H1 (cell line): ENCODE data around the gene STAT1. TPM values are rescaled to one million over a fixed set of nuclear protein-coding genes. Genes with fewer than 3 reads are reported as not detected.

ENCODE experiments used
- CTCF ChIA-PET: fragments of 300-600 bp; sonication (Branson Sonifier 250); formaldehyde crosslinking; loops from one replicate; lab custom pipeline; 2021; ENCODE audit not compliant: partially characterized antibody; lab: Charles Lee
- POLR2A ChIA-PET: fragments of 300-600 bp; sonication (Branson Sonifier 250); formaldehyde crosslinking; loops from one replicate; lab custom pipeline; 2021; ENCODE audit warnings: inconsistent platforms; ENCODE audit not compliant: partially characterized antibody; lab: Charles Lee
- DNase-seq, 2 experiments: peaks; one replicate each; pipeline versions ENCODE4 v3.0.0 to v3.0.0-alpha.2; 2010 to 2022; ENCODE audit warnings: low spot score in 2 of 2, low read depth in 1 of 2, mixed read lengths in 1 of 2
- FAIRE-seq: peaks from 2 replicates; lab custom pipeline; 2011; peaks lifted over from hg19 to GRCh38; lab: Jason Lieb, UNC
- H2AFZ ChIP-seq: 2 replicates; pipeline ENCODE4 v1.8.1; 2012; ENCODE audit warnings: low read length, inconsistent platforms
- H2AK5ac ChIP-seq: 2 replicates; pipeline ENCODE4 v1.6.1; 2013; ENCODE audit warnings: low read depth, low read length
- H2BK120ac ChIP-seq: replicated peaks from 2 replicates; pipeline ENCODE3; 2013; ENCODE audit warnings: low read depth, low read length, inconsistent platforms
- H2BK12ac ChIP-seq: 2 replicates; pipeline ENCODE4 v1.6.1; 2013; ENCODE audit warnings: low read depth, low read length
- H2BK15ac ChIP-seq: 2 replicates; pipeline ENCODE4 v1.6.1; 2013; ENCODE audit warnings: low read length
- H2BK20ac ChIP-seq: 2 replicates; pipeline ENCODE4 v1.6.1; 2013; ENCODE audit warnings: low read length
- H2BK5ac ChIP-seq: 2 replicates; pipeline ENCODE4 v1.6.1; 2013; ENCODE audit warnings: low read depth, low read length
- H3K14ac ChIP-seq: 2 replicates; pipeline ENCODE4 v1.6.1; 2013; ENCODE audit warnings: inconsistent platforms; ENCODE audit not compliant: insufficient read length
- H3K18ac ChIP-seq: 2 replicates; pipeline ENCODE4 v1.6.1; 2013; ENCODE audit warnings: low read length; ENCODE audit errors: extremely low read depth
- H3K23ac ChIP-seq: 2 replicates; pipeline ENCODE4 v1.6.1; 2013; ENCODE audit warnings: inconsistent platforms; ENCODE audit not compliant: insufficient read length
- H3K23me2 ChIP-seq: 2 replicates; pipeline ENCODE4 v1.6.1; 2013; ENCODE audit warnings: low read depth, low read length
- H3K27ac ChIP-seq: 2 replicates; pipeline ENCODE4 v1.6.1; 2011; ENCODE audit warnings: low read depth, low read length, inconsistent platforms
- H3K27me3 ChIP-seq, 4 experiments: replicated peaks in 1 of 4; 1 replicate in 1 of 4; 2 replicates in 3 of 4; pipeline versions ENCODE4 v1.6.1 to v1.8.1; 2011 to 2013; ENCODE audit warnings: low read length in 3 of 4, mild to moderate bottlenecking in 3 of 4, inconsistent platforms in 2 of 4, mixed read lengths in 2 of 4, moderate library complexity in 1 of 4; ENCODE audit not compliant: control insufficient read depth in 3 of 4, insufficient read depth in 3 of 4; ENCODE audit errors: extremely low read depth in 1 of 4
- H3K36me3 ChIP-seq, 4 experiments: 2 replicates each; pipeline versions ENCODE4 v1.6.1 to v1.8.1; 2011 to 2013; ENCODE audit warnings: mild to moderate bottlenecking in 4 of 4, low read length in 3 of 4, moderate library complexity in 2 of 4, control low read depth in 1 of 4, inconsistent platforms in 1 of 4; ENCODE audit not compliant: insufficient read depth in 4 of 4, control insufficient read depth in 2 of 4
- H3K4ac ChIP-seq: replicated peaks from 2 replicates; pipeline ENCODE3; 2013; ENCODE audit warnings: low read length, low read depth, mixed read lengths, inconsistent platforms; ENCODE audit not compliant: insufficient read length
- H3K4me1 ChIP-seq, 4 experiments: replicated peaks in 1 of 4; 1 replicate in 1 of 4; 2 replicates in 3 of 4; pipeline versions ENCODE4 v1.6.1 to v1.8.1; 2011 to 2013; ENCODE audit warnings: low read length in 3 of 4, inconsistent platforms in 2 of 4, mixed read lengths in 1 of 4; ENCODE audit not compliant: insufficient read depth in 4 of 4, control insufficient read depth in 3 of 4
- H3K4me2 ChIP-seq, 2 experiments: 2 replicates each; pipeline versions ENCODE4 v1.6.1 to v1.8.1; 2011 to 2013; ENCODE audit warnings: low read depth in 2 of 2, low read length in 2 of 2, control low read depth in 1 of 2, inconsistent platforms in 1 of 2, mild to moderate bottlenecking in 1 of 2; ENCODE audit not compliant: insufficient read depth in 1 of 2
- H3K4me3 ChIP-seq, 4 experiments: fragments of 200-600, 300-600 bp in 1 of 4; sonication (generic), shearing (Covaris generic), sonication (Bioruptor Twin) in 1 of 4; 2 replicates each; pipeline versions ENCODE4 v1.5.1 to v1.8.1; 2011 to 2016; ENCODE audit warnings: low read length in 4 of 4, low read depth in 3 of 4, control low read depth in 2 of 4, inconsistent platforms in 2 of 4, mild to moderate bottlenecking in 2 of 4, mixed read lengths in 1 of 4, moderate library complexity in 1 of 4; ENCODE audit not compliant: insufficient read depth in 2 of 4; ENCODE audit errors: extremely low read depth in 1 of 4
- H3K56ac ChIP-seq: replicated peaks from 2 replicates; pipeline ENCODE3; 2013; ENCODE audit warnings: low read depth, mild to moderate bottlenecking, mixed read lengths, low read length, inconsistent platforms; ENCODE audit not compliant: insufficient read length
- H3K79me1 ChIP-seq: 2 replicates; pipeline ENCODE4 v1.6.1; 2013; ENCODE audit warnings: low read depth, low read length, control low read depth
- H3K79me2 ChIP-seq, 2 experiments: 2 replicates each; pipeline versions ENCODE4 v1.6.1 to v1.8.1; 2012 to 2013; ENCODE audit warnings: low read length in 2 of 2, mild to moderate bottlenecking in 2 of 2, inconsistent platforms in 1 of 2; ENCODE audit not compliant: insufficient read depth in 2 of 2, control insufficient read depth in 1 of 2
- H3K9ac ChIP-seq, 4 experiments: replicated peaks in 1 of 4; 1 replicate in 1 of 4; 2 replicates in 3 of 4; pipeline versions ENCODE4 v1.6.1 to v1.8.1; 2011 to 2013; ENCODE audit warnings: low read depth in 3 of 4, low read length in 3 of 4, control low read depth in 2 of 4, mild to moderate bottlenecking in 2 of 4, moderate library complexity in 2 of 4, inconsistent platforms in 1 of 4; ENCODE audit errors: extremely low read depth in 1 of 4
- H3K9me3 ChIP-seq, 2 experiments: 2 replicates each; pipeline versions ENCODE4 v1.6.1 to v1.8.1; 2012 to 2013; ENCODE audit warnings: mild to moderate bottlenecking in 2 of 2, moderate library complexity in 2 of 2, control low read depth in 1 of 2, inconsistent platforms in 1 of 2, low read depth in 1 of 2, low read length in 1 of 2, mixed read lengths in 1 of 2; ENCODE audit not compliant: insufficient read depth in 2 of 2
- H4K20me1 ChIP-seq, 2 experiments: replicated peaks in 1 of 2; 2 replicates each; pipeline versions ENCODE3 to v1.8.1; 2011 to 2013; ENCODE audit warnings: inconsistent platforms in 2 of 2, low read length in 2 of 2, mild to moderate bottlenecking in 1 of 2; ENCODE audit not compliant: insufficient read depth in 2 of 2, control insufficient read depth in 1 of 2
- H4K5ac ChIP-seq: 2 replicates; pipeline ENCODE4 v1.6.1; 2013; ENCODE audit warnings: low read length, low read depth, mixed read lengths, inconsistent platforms; ENCODE audit not compliant: insufficient read length
- H4K8ac ChIP-seq: 2 replicates; pipeline ENCODE4 v1.8.0; 2013; ENCODE audit warnings: mild to moderate bottlenecking, moderate library complexity, low read length, inconsistent platforms; ENCODE audit not compliant: insufficient read depth; ENCODE audit errors: extremely low read depth
- H4K91ac ChIP-seq: replicated peaks from 2 replicates; pipeline ENCODE3; 2013; ENCODE audit warnings: low read length, mixed read lengths, inconsistent platforms; ENCODE audit not compliant: insufficient read length
- CTBP2 ChIP-seq: IDR thresholded peaks from 2 replicates; pipeline ENCODE4 v1.7.0; 2011; ENCODE audit warnings: borderline replicate concordance, mild to moderate bottlenecking, moderate library complexity, mixed read lengths, low read length; ENCODE audit not compliant: insufficient read depth, insufficient read length
- EZH2 ChIP-seq: fragments of 200-600 bp; sonication (generic); IDR thresholded peaks from 2 replicates; pipeline ENCODE4 v1.7.1; 2012; ENCODE audit warnings: low read depth, mild to moderate bottlenecking, moderate library complexity, low read length, inconsistent platforms; ENCODE audit not compliant: severe bottlenecking
- HDAC2 ChIP-seq, 2 experiments: fragments of 300-600 bp in 1 of 2; sonication (generic) in 1 of 2; IDR thresholded peaks; 2 replicates each; pipeline ENCODE4 v1.6.1; 2011 to 2012; ENCODE audit warnings: low read depth in 2 of 2, low read length in 2 of 2, mild to moderate bottlenecking in 2 of 2, moderate library complexity in 2 of 2, borderline replicate concordance in 1 of 2, inconsistent platforms in 1 of 2
- KDM1A ChIP-seq: fragments of 200-600, 300-600 bp; sonication (generic); IDR thresholded peaks from 2 replicates; pipeline ENCODE4 v1.7.1; 2016; ENCODE audit warnings: mild to moderate bottlenecking, low read length, borderline replicate concordance
- KDM4A ChIP-seq: IDR thresholded peaks from one replicate; pipeline ENCODE4 v1.7.1; 2012; ENCODE audit warnings: low read depth, mild to moderate bottlenecking, moderate library complexity, low read length, inconsistent platforms; ENCODE audit not compliant: severe bottlenecking
- KDM5A ChIP-seq: fragments of 200-600 bp; IDR thresholded peaks from 2 replicates; pipeline ENCODE4 v1.7.1; 2012; ENCODE audit warnings: mild to moderate bottlenecking, low read length, inconsistent platforms, mixed read lengths
- NANOG ChIP-seq: IDR thresholded peaks from 2 replicates; pipeline ENCODE4 v1.6.1; 2011; ENCODE audit warnings: low read length, low read depth, mild to moderate bottlenecking, inconsistent platforms; ENCODE audit not compliant: insufficient read depth, poor library complexity, severe bottlenecking
- RAD21 ChIP-seq, 2 experiments: IDR thresholded peaks in 1 of 2; conservative IDR thresholded peaks in 1 of 2; 2 replicates each; pipeline ENCODE4 v1.6.1; 2011; ENCODE audit warnings: low read depth in 2 of 2, low read length in 2 of 2, improper control_type of control experiment in 1 of 2, inconsistent platforms in 1 of 2, mild to moderate bottlenecking in 1 of 2, moderate library complexity in 1 of 2
- WGBS, 2 experiments: shearing (Covaris generic) in 1 of 2; methylation state at CpG; one replicate each; pipeline versions ENCODE4 v1.1.6 to v1.1.7; 2013 to 2015; ENCODE audit warnings: low lambda C conversion rate in 2 of 2, mixed read lengths in 2 of 2, inconsistent platforms in 1 of 2, low coverage in 1 of 2, missing lambda C conversion rate in 1 of 2; ENCODE audit not compliant: insufficient replicate concordance in 2 of 2, insufficient coverage in 1 of 2, insufficient read length in 1 of 2; ENCODE audit errors: extremely low coverage in 1 of 2, missing lambda C conversion rate in 1 of 2; 5-methylcytosine and 5-hydroxymethylcytosine counted together
- polyA plus RNA-seq, 7 experiments: library from polyadenylated mRNA; depleted of rRNA in 3 of 7; stranded (reverse) in 5 of 7; unstranded in 2 of 7; fragments of >200 nt in 5 of 7; fragments of 200-250 nt in 2 of 7; gene quantifications; 1 replicate in 5 of 7; 2 replicates in 1 of 7; 4 replicates in 1 of 7; pipeline versions ENCODE4 v1.2.1 to v1.2.3, GENCODE V29; 2011 to 2013; ENCODE audit warnings: missing spikeins in 2 of 7, mixed read lengths in 2 of 7
- total RNA-seq: library from RNA; stranded (reverse); fragmentation: NEBNext Ultra II Directional; extraction: Animal tissue kit (Norgen Biotek cat#: 25700); gene quantifications from 2 replicates; pipeline ENCODE4 v1.2.1, GENCODE V29; 2021

Gene STAT1
- total and polyA plus RNA-seq, 2 of the 8 experiments (the other 6 are each of a cell fraction or from before 2014, with no cell fraction given) = 20.3 to 43.0 TPM

DNA sequence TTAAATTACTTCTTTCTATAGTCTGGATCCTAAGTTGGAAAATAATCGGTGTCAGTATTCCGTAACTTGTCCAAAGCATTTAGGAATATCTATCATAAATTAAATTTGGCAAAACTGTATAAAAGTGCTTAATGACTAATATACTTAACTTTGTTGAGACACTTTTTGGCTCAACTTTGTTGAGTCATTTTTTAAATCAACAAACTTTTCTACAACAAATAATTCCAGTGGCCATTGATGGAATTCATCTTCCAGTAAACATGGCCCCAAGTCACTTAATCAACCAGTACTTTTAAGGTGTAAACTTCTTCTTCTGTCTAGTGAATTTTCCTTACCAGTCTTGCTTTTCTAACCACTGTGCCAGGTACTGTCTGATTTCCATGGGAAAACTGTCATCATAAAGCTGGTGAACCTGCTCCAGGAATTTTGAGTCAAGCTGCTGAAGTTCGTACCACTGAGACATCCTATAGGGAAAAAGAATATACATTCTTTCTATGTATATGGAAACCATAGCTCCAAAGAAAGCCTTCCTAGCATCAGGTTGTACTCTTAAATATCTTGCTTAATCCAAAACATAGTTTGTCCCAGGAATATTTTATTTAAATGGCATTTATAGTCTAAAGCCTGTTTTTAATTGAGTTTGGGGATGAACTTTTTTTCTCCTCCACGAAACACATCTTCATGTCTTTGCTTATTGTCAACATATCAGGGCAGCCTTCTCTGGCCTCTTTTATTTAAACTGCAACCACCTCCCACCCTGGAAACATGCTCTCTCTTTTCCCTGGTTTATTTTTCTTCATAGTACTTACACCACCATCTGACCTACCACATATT, 4.2 kb downstream of the STAT1 start:
- Histone ChIP-seq H2BK20ac (no peak overlapping the region), H3K23me2 (peaks cover 11% of the 10 kb centered on the region), H3K23ac (no peak overlapping the region), H3K56ac (no peak overlapping the region), H3K9me3 (no peaks in the 10 kb centered on the region), H3K79me2 (peaks cover 3 to 19% of the 10 kb centered on the region in 2 experiments; a peak in 2 of 4 replicates), H3K36me3 (peaks cover 13 to 47% (median 33%) of the 10 kb centered on the region in 4 experiments), H2BK12ac (no peak overlapping the region), H3K79me1 (no peaks in the 10 kb centered on the region), H2AK5ac (no peak overlapping the region), H3K27me3 (peaks cover 0 to 2% (median under 1%) of the 10 kb centered on the region in 4 experiments; a peak in 3 of 7 replicates), H3K4me3 (no peak overlapping the region), H3K27ac (no peak overlapping the region), H3K4me1 (peaks cover 0 to 5% (median under 1%) of the 10 kb centered on the region in 4 experiments; a peak in 3 of 7 replicates), H3K4me2 (no peak overlapping the region), H2AFZ (no peak overlapping the region), H3K9ac (no peak overlapping the region), H2BK15ac (no peak overlapping the region), H3K4ac (no peak overlapping the region), H3K14ac (no peak overlapping the region), H3K18ac (no peak overlapping the region), H2BK120ac (no peak overlapping the region), H4K91ac (no peak overlapping the region), H2BK5ac (no peak overlapping the region), H4K5ac (no peak overlapping the region), H4K8ac (no peak overlapping the region), H4K20me1 (peaks cover 0 to 4% of the 10 kb centered on the region in 2 experiments)
- DNase-seq = no peak
- no peak for FAIRE-seq
- WGBS, 2 experiments = 91% methylated on average over 4 of the region's 4 CpGs; no CpG with 5 or more reads in 1 of the 2 experiments
- POLR2A ChIA-PET = interaction anchor here (0.7 kb wide), 1 partner anchor 42 kb away, joined by 3 read pairs; no protein-coding TSS in a partner anchor
- CTCF ChIA-PET = interaction anchor here (1.0 kb wide), 1 partner anchor 13 kb away, joined by 3 read pairs; no protein-coding TSS in a partner anchor
- TF ChIP-seq HDAC2 (IDR thresholded peaks at IDR 0.05; ENCODE audit: borderline replicate concordance in 1 of 2, low read depth in 2 of 2, low read length in 2 of 2) (no peak), KDM5A (no peak), RAD21 (IDR thresholded peaks at IDR 0.05 in 1 of 2, conservative IDR thresholded peaks at IDR 0.05 in 1 of 2; ENCODE audit: low read depth in 2 of 2, low read length in 2 of 2) (no peak), CTBP2 (no peak), EZH2 (no peak), KDM4A (no peak), KDM1A (no peak), NANOG (no peak)
